Mesothelial cell of epicardium (in vitro differentiated cells): Measurements from ENCODE around the gene TMEM129. TPM values are rescaled to one million over a fixed set of nuclear protein-coding genes. Genes with fewer than 3 reads are reported as not detected.

Source experiments
- DNase-seq, 2 experiments: peaks; one replicate each; pipeline ENCODE4 v3.0.0; 2021; ENCODE audit warnings: low spot score in 2 of 2; ENCODE audit not compliant: unreplicated experiment in 2 of 2
- H3K27ac Mint-ChIP-seq: 2 replicates; pipeline ENCODE4 v1.8.0; 2021; ENCODE audit warnings: mixed read lengths
- H3K27me3 Mint-ChIP-seq: 2 replicates; pipeline ENCODE4 v1.8.0; 2021; ENCODE audit warnings: low read depth, mixed read lengths
- H3K36me3 Mint-ChIP-seq: 2 replicates; pipeline ENCODE4 v1.8.0; 2021; ENCODE audit warnings: mixed read lengths
- H3K4me1 Mint-ChIP-seq: 2 replicates; pipeline ENCODE4 v1.8.0; 2021; ENCODE audit warnings: mixed read lengths
- H3K4me3 Mint-ChIP-seq: 2 replicates; pipeline ENCODE4 v1.8.0; 2021; ENCODE audit warnings: mild to moderate bottlenecking, moderate library complexity, mixed read lengths
- H3K9me3 Mint-ChIP-seq: 2 replicates; pipeline ENCODE4 v1.8.0; 2021; ENCODE audit warnings: mixed read lengths
- total RNA-seq: library from RNA; stranded (reverse); gene quantifications from 3 replicates; pipeline ENCODE4 v1.2.1, GENCODE V29; 2021
- TF ChIP-seq, protein P1 (sequence below): fragments of 200-600 bp; sonication (generic); IDR thresholded peaks from one replicate; pipeline ENCODE4 v1.5.0; 2021; ENCODE audit warnings: antibody characterized with exemption; ENCODE audit not compliant: unreplicated experiment

Gene TMEM129
- total RNA-seq, 1 donor from 2014 or later = 37.8 TPM

DNA sequence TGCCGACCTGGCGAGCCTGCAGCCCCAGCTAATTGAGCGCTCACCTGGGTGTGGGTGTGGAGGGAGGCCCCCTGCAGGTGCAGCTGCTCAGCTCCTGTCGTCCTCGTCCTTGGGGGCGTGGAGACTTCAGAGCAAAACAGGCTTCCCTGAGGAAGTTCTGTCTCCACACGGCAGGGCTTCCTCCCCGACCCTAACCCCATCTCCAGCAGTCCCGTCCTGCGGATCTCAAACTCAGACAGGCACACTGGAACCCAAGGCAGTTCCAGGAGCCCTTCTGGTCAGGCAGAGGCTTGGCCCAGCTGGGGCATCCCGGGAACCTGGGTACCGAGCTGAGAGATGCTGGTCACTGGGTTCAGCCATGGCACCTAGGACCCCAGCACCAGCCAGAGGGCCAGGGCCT is 24.6 kb upstream of the TMEM129 start:
- no peaks in the 10 kb centered on the region for H3K9me3 Mint-ChIP-seq
- no peak overlapping the region for H3K4me3 Mint-ChIP-seq
- peaks cover 2% of the 10 kb centered on the region for H3K27me3 Mint-ChIP-seq
- H3K27ac Mint-ChIP-seq = no peak overlapping the region
- DNase-seq = no peak
- H3K4me1 Mint-ChIP-seq = no peaks in the 10 kb centered on the region
- peaks cover 18% of the 10 kb centered on the region for H3K36me3 Mint-ChIP-seq
- TF ChIP-seq, protein P1, sequence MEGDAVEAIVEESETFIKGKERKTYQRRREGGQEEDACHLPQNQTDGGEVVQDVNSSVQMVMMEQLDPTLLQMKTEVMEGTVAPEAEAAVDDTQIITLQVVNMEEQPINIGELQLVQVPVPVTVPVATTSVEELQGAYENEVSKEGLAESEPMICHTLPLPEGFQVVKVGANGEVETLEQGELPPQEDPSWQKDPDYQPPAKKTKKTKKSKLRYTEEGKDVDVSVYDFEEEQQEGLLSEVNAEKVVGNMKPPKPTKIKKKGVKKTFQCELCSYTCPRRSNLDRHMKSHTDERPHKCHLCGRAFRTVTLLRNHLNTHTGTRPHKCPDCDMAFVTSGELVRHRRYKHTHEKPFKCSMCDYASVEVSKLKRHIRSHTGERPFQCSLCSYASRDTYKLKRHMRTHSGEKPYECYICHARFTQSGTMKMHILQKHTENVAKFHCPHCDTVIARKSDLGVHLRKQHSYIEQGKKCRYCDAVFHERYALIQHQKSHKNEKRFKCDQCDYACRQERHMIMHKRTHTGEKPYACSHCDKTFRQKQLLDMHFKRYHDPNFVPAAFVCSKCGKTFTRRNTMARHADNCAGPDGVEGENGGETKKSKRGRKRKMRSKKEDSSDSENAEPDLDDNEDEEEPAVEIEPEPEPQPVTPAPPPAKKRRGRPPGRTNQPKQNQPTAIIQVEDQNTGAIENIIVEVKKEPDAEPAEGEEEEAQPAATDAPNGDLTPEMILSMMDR = no peak

DNA sequence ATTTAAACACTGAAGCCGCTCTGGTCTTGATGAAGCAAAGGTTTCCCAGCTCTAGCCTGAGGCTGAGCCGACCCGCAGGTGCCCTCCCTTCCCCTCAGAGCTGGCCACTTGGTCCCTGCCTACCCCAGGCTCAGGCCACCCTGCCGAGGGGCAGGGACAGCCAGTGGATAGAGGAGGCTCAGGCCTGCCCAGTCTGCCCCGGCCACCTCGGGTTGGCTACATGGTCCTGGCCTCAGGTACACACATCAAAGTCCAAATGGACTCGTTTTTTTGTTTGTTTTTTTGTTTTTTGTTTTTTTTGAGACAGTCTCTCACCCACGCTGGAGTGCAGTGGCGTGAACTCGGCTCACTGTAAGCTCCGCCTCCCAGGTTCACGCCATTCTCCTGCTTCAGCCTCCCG is 24.0 kb upstream of the TMEM129 start:
- Mint-ChIP-seq H3K27me3 (peaks cover 2% of the 10 kb centered on the region), H3K4me3 (no peak overlapping the region), H3K4me1 (no peaks in the 10 kb centered on the region), H3K27ac (no peak overlapping the region), H3K9me3 (no peaks in the 10 kb centered on the region), H3K36me3 (peaks cover 24% of the 10 kb centered on the region)
- DNase-seq = no peak
- TF ChIP-seq, protein P1 = no peak

DNA sequence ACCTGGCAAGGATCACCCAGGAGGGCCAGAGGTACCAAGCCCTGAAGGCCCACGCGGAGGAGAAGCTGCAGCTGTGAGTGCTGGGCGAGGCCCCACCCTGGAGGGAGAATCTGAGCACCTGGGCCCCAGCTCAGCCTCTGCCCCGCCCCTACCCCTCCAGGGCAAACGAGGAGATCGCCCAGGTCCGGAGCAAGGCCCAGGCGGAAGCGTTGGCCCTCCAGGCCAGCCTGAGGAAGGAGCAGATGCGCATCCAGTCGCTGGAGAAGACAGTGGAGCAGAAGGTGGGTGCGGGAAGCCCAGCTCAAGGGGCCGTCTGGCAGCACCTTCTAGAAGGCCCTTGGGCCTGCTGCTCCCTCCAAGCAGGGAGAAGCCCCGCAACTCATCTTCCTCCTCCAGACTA is 23.4 kb upstream of the TMEM129 start:
- Mint-ChIP-seq H3K4me1 (no peaks in the 10 kb centered on the region), H3K27me3 (peaks cover 2% of the 10 kb centered on the region), H3K9me3 (no peaks in the 10 kb centered on the region), H3K27ac (no peak overlapping the region), H3K36me3 (peaks cover 24% of the 10 kb centered on the region), H3K4me3 (no peak overlapping the region)
- TF ChIP-seq, protein P1 = no peak
- DNase-seq = no peak

DNA sequence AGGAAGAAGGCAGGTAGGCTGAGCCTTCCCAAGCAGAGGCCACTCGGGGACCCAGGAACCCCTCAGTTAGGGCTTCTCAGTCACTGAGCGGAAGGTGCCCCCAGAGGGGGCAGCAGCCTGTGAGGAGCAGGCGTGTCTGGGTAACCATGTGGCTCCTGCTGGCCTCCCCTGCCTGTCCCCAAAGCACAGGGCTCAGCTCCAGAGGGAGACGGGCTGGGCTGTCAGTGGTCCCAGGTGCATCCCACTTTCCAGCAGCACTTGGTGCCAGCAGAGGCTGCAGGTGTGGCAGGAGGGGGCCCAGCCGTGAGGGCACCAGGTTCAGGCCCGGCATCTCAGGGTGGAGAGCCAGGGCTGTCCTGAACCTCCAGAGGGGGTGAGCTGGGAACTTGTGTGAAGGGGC is 22.9 kb upstream of the TMEM129 start:
- H3K4me3 Mint-ChIP-seq = no peak overlapping the region
- TF ChIP-seq, protein P1 = no peak
- peaks cover 27% of the 10 kb centered on the region for H3K36me3 Mint-ChIP-seq
- peaks cover 2% of the 10 kb centered on the region for H3K27me3 Mint-ChIP-seq
- no peaks in the 10 kb centered on the region for H3K4me1 Mint-ChIP-seq
- DNase-seq = no peak
- H3K27ac Mint-ChIP-seq = no peak overlapping the region
- no peaks in the 10 kb centered on the region for H3K9me3 Mint-ChIP-seq

DNA sequence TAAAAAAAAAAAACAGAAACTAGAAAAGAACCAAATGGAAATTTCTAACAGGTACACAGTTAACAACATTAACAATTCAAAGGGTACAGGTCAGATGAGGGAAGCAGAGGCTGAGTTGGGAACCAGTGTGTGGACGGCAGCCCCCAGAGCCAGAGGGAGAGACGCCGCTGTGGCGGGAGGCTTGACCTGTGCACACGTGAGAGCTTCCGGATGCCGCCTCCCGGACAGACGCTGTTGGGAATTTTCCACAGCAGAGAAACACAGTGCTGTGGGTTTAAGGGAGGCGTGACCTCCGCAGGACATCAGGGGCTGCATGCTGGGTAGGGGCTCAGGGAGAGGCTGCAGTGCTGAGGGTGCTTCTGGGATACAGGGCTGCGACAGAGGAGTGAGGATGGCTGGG is 22.4 kb upstream of the TMEM129 start:
- TF ChIP-seq, protein P1 = no peak
- Mint-ChIP-seq H3K4me3 (no peak overlapping the region), H3K27ac (no peak overlapping the region), H3K9me3 (peaks cover 4% of the 10 kb centered on the region), H3K36me3 (peaks cover 31% of the 10 kb centered on the region), H3K27me3 (peaks cover 2% of the 10 kb centered on the region), H3K4me1 (no peaks in the 10 kb centered on the region)
- no peak for DNase-seq

DNA sequence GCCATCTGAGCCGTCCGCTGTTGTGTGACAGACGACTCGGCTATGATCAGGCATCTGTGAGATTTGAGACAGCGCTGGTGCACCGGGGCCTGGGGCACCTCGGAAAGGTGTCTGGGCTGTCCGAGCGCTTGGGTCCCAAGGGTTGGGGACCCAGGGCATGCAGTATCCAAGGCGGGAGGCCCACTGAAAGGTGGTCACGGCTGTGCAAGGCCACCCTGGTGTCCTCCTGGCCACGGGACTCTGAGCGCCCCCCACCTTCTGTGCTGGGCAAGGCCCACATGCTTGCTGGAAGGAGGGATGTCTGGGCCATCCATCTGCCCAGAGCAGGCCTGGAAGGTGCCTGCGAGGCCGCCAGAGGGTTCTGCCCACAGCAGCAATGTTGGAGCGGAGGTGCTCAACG is 20.1 kb upstream of the TMEM129 start:
- no peak overlapping the region for H3K27ac Mint-ChIP-seq
- H3K9me3 Mint-ChIP-seq = peaks cover 6% of the 10 kb centered on the region
- H3K36me3 Mint-ChIP-seq = peaks cover 52% of the 10 kb centered on the region
- TF ChIP-seq, protein P1 = no peak
- H3K4me1 Mint-ChIP-seq = no peaks in the 10 kb centered on the region
- H3K27me3 Mint-ChIP-seq = no peaks in the 10 kb centered on the region
- no peak for DNase-seq
- H3K4me3 Mint-ChIP-seq = no peak overlapping the region
